IMR-90 (cell line): ENCODE results near the gene DDX24.

Experiments used
- BHLHE40 ChIP-seq: fragments of 150-350 bp; IDR thresholded peaks from 2 replicates; pipeline ENCODE4 v1.6.1; 2016; ENCODE audit warnings: mild to moderate bottlenecking, low read depth, low read length
- CTCF ChIP-seq: conservative IDR thresholded peaks from 2 replicates; pipeline ENCODE4 v1.5.1; 2012; ENCODE audit warnings: mild to moderate bottlenecking, low read depth, low read length, improper control_type of control experiment
- ELK1 ChIP-seq: fragments of 150-350 bp; IDR thresholded peaks from 2 replicates; pipeline ENCODE4 v1.6.1; 2016; ENCODE audit warnings: low read depth, mild to moderate bottlenecking, low read length, moderate library complexity, borderline replicate concordance
- FOS ChIP-seq: fragments of 150-350 bp; IDR thresholded peaks from 2 replicates; pipeline ENCODE4 v1.6.1; 2016; ENCODE audit warnings: low read depth, low read length
- MXI1 ChIP-seq: IDR thresholded peaks from 2 replicates; pipeline ENCODE4 v1.6.1; 2012; ENCODE audit warnings: low read depth, mild to moderate bottlenecking, low read length, moderate library complexity, borderline replicate concordance
- NFE2L2 ChIP-seq: fragments of 150-350 bp; IDR thresholded peaks from 2 replicates; pipeline ENCODE4 v1.6.1; 2016; ENCODE audit warnings: low read depth, mild to moderate bottlenecking, low read length
- POLR2A ChIP-seq: IDR thresholded peaks from 2 replicates; pipeline ENCODE4 v1.6.1; 2012; ENCODE audit warnings: mild to moderate bottlenecking, low read depth, low read length
- RAD21 ChIP-seq: IDR thresholded peaks from 2 replicates; pipeline ENCODE4 v1.6.1; 2012; ENCODE audit warnings: low read length, improper control_type of control experiment
- RCOR1 ChIP-seq: IDR thresholded peaks from 2 replicates; pipeline ENCODE4 v1.6.1; 2012; ENCODE audit warnings: mild to moderate bottlenecking, low read length, improper control_type of control experiment; ENCODE audit not compliant: insufficient replicate concordance
- RFX5 ChIP-seq: IDR thresholded peaks from 2 replicates; pipeline ENCODE4 v1.8.0; 2012; ENCODE audit warnings: low read depth, mild to moderate bottlenecking, low read length, moderate library complexity
- SMC3 ChIP-seq: fragments of 150-350 bp; IDR thresholded peaks from 2 replicates; pipeline ENCODE4 v1.6.1; 2016; ENCODE audit warnings: low read depth, mild to moderate bottlenecking, antibody characterized with exemption, low read length, moderate library complexity
- USF2 ChIP-seq: fragments of 150-350 bp; IDR thresholded peaks from 2 replicates; pipeline ENCODE4 v1.6.1; 2017; ENCODE audit warnings: mild to moderate bottlenecking, antibody characterized with exemption, low read length, low read depth

DNA sequence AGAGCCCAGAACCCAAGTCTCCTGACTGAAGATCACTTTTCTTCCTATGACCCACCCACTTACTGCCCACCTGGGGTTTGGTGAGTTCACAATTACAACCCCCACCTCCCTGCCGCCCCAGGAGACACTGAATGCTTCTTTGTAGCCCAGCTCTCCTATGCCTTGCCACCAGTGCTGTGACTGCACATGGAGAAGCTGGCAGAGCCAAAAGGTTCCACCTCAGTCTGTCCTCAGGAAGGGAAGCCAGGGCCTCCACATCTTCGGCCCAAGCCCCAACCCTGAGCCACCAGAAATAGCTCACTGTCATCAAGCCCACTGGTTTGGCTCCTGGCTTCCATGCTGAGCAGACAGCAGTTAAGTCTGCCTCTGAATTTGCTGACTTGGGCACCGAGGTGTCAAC, 29.2 kb downstream of the DDX24 start:
- TF ChIP-seq CTCF, result no peak
- no peak for TF ChIP-seq USF2
- no peak for TF ChIP-seq MXI1
- TF ChIP-seq RFX5, result no peak
- no peak for TF ChIP-seq POLR2A
- no peak for TF ChIP-seq RCOR1
- TF ChIP-seq SMC3, result no peak
- TF ChIP-seq NFE2L2, result no peak
- no peak for TF ChIP-seq RAD21
- no peak for TF ChIP-seq ELK1
- no peak for TF ChIP-seq FOS
- TF ChIP-seq BHLHE40, result no peak
